Fibroblast of skin of back (primary cell): ENCODE measurements around the gene KCNJ12.

Experiments
- DNase-seq: peaks from one replicate; pipeline ENCODE4 v3.0.0-alpha.2; 2013

The KCNJ12 gene

GRCh38 chr17:21368545-21369246, 7.5 kb upstream of the KCNJ12 start:
- DNase-seq: no peak

GRCh38 chr17:21369395-21369794, 6.8 kb upstream of the KCNJ12 start:
- DNase-seq: no peak

- DNase-seq: peak; percentile 15
Measured at GRCh38 chr17:21370430-21370829, 5.7 kb upstream of the KCNJ12 start.

GRCh38 chr17:21371511-21372081, 4.6 kb upstream of the KCNJ12 start:
- no peak for DNase-seq

- no peak for DNase-seq
Measured at GRCh38 chr17:21372256-21372954, 3.8 kb upstream of the KCNJ12 start.

- DNase-seq: no peak
Measured at GRCh38 chr17:21373036-21373435, 3.1 kb upstream of the KCNJ12 start.

GRCh38 chr17:21373696-21374440, 2.3 kb upstream of the KCNJ12 start:
- no peak for DNase-seq

- DNase-seq: no peak
Measured at GRCh38 chr17:21374441-21375161, 1.6 kb upstream of the KCNJ12 start.

GRCh38 chr17:21375162-21375560, 996 bp upstream of the KCNJ12 start:
- no peak for DNase-seq

GRCh38 chr17:21375757-21376080, 438 bp upstream of the KCNJ12 start:
- DNase-seq: no peak

GRCh38 chr17:21376759-21377690, 868 bp downstream of the KCNJ12 start:
- peak; percentile 31 for DNase-seq

GRCh38 chr17:21377705-21378396, 1.7 kb downstream of the KCNJ12 start:
- DNase-seq: no peak

GRCh38 chr17:21378553-21378952, 2.4 kb downstream of the KCNJ12 start:
- DNase-seq: no peak

- DNase-seq: no peak
Measured at GRCh38 chr17:21379080-21379711, 3.0 kb downstream of the KCNJ12 start.

- no peak for DNase-seq
Measured at GRCh38 chr17:21380659-21381058, 4.5 kb downstream of the KCNJ12 start.

- DNase-seq: no peak
Measured at GRCh38 chr17:21381076-21381706, 5.0 kb downstream of the KCNJ12 start.

- DNase-seq: no peak
Measured at GRCh38 chr17:21382560-21383495, 6.7 kb downstream of the KCNJ12 start.

- no peak for DNase-seq
Measured at GRCh38 chr17:21385281-21385845, 9.2 kb downstream of the KCNJ12 start.
